HepG2 (cell line): ENCODE measurements around the gene GSTK1. TPM values are rescaled to one million over a fixed set of nuclear protein-coding genes. Genes with fewer than 3 reads are reported as not detected.
A peak's percentile ranks its signal among the peaks of the same experiment; 100 is the strongest.

Experiments
- ATAC-seq: fragments of 200-7000 bp; cut with Tn5 transposase; 3 replicates; pipeline ENCODE4 v1.9.1; 2020; ENCODE audit warnings: mild to moderate bottlenecking, moderate library complexity
- BruUV-seq: library from RNA; stranded (reverse); fragments of 400-500 nt; replicated peaks from 2 replicates; lab custom pipeline; 2021; lab: Mats Ljungman, UMichigan
- CTCF ChIA-PET: fragments of 300-600 bp; formaldehyde crosslinking; extraction: SDS; loops from one replicate; lab custom pipeline; 2021; ENCODE audit warnings: low total read pairs, inconsistent platforms, low intra/inter-chr PET ratio; lab: Yijun Ruan, JAX
- POLR2A ChIA-PET: fragments of 350-600 bp; sonication (Branson Sonifier 250); formaldehyde crosslinking; loops from one replicate; lab custom pipeline; 2020; ENCODE audit warnings: antibody characterized with exemption, inconsistent platforms; lab: Yijun Ruan, JAX
- DNase-seq: peaks from one replicate; pipeline ENCODE4 v3.0.0-alpha.2; 2015; ENCODE audit warnings: low spot score
- FAIRE-seq: peaks from 3 replicates; lab custom pipeline; 2011; peaks lifted over from hg19 to GRCh38; lab: Jason Lieb, UNC
- H2AFZ ChIP-seq: one replicate; pipeline ENCODE4 v1.6.1; 2011; ENCODE audit warnings: low read length, inconsistent platforms
- H3K27ac ChIP-seq: fragments of 300-600 bp; 3 replicates; pipeline ENCODE4 v1.8.0; 2011; ENCODE audit warnings: mixed run types, mild to moderate bottlenecking, mixed read lengths, low read length, inconsistent platforms; ENCODE audit not compliant: insufficient read depth; ENCODE audit errors: extremely low read length
- H3K27me3 ChIP-seq, 2 experiments: fragments of 200-600 bp in 1 of 2; 2 replicates in 1 of 2; 3 replicates in 1 of 2; pipeline versions ENCODE4 v1.6.0 to v1.8.0; 2011; ENCODE audit warnings: low read length in 2 of 2, mild to moderate bottlenecking in 2 of 2, moderate library complexity in 2 of 2, inconsistent platforms in 1 of 2; ENCODE audit not compliant: insufficient read depth in 2 of 2, control insufficient read depth in 1 of 2
- H3K36me3 ChIP-seq, 2 experiments: fragments of 200-600 bp in 1 of 2; replicated peaks in 1 of 2; 2 replicates in 1 of 2; 3 replicates in 1 of 2; pipeline versions ENCODE4 v1.5.1 to v1.8.0; 2011; ENCODE audit warnings: low read length in 2 of 2, inconsistent platforms in 1 of 2; ENCODE audit not compliant: insufficient read depth in 2 of 2, control insufficient read depth in 1 of 2
- H3K4me1 ChIP-seq: 2 replicates; pipeline ENCODE4 v1.5.1; 2012; ENCODE audit warnings: low read length, inconsistent platforms; ENCODE audit not compliant: insufficient read depth
- H3K4me2 ChIP-seq: 2 replicates; pipeline ENCODE4 v1.6.0; 2011; ENCODE audit warnings: low read depth, low read length, inconsistent platforms
- H3K4me3 ChIP-seq, 3 experiments: fragments of 200-600 bp in 1 of 3; sonication (generic), shearing (Covaris generic) in 1 of 3; replicated peaks in 1 of 3; 2 replicates each; pipeline ENCODE4 v1.5.1; 2011 to 2016; ENCODE audit warnings: low read length in 3 of 3, inconsistent platforms in 2 of 3, low read depth in 2 of 3, mild to moderate bottlenecking in 2 of 3, control low read depth in 1 of 3, mixed read lengths in 1 of 3; ENCODE audit not compliant: insufficient read depth in 1 of 3
- H3K79me2 ChIP-seq: one replicate; pipeline ENCODE4 v1.6.1; 2011; ENCODE audit warnings: low read length, inconsistent platforms; ENCODE audit not compliant: insufficient read depth
- H3K9ac ChIP-seq: 2 replicates; pipeline ENCODE4 v1.6.0; 2011; ENCODE audit warnings: mild to moderate bottlenecking, low read depth, low read length, inconsistent platforms; ENCODE audit not compliant: insufficient read depth
- H3K9me3 ChIP-seq: 2 replicates; pipeline ENCODE4 v1.5.1; 2012; ENCODE audit warnings: mild to moderate bottlenecking, low read length
- H4K20me1 ChIP-seq: 2 replicates; pipeline ENCODE4 v1.6.0; 2011; ENCODE audit warnings: inconsistent platforms, mild to moderate bottlenecking, low read length, moderate library complexity; ENCODE audit not compliant: insufficient read depth
- GTF3A ChIP-seq: sonication (generic); formaldehyde crosslinking; conservative IDR thresholded peaks from 2 replicates; pipeline ENCODE4 v1.4.0; 2020; ENCODE audit warnings: mild to moderate bottlenecking, missing genetic modification reagents
- MYNN ChIP-seq: sonication (generic); formaldehyde crosslinking; IDR thresholded peaks from 2 replicates; pipeline ENCODE4 v1.4.0; 2020; ENCODE audit warnings: mild to moderate bottlenecking, low read depth, missing genetic modification reagents
- NR1H2 ChIP-seq: sonication (generic); formaldehyde crosslinking; IDR thresholded peaks from 2 replicates; pipeline ENCODE4 v1.8.1; 2022; ENCODE audit warnings: low read depth, missing genetic modification reagents, borderline replicate concordance
- NR2F1 ChIP-seq, 2 experiments: fragments of 450-650 bp in 1 of 2; formaldehyde crosslinking in 1 of 2; IDR thresholded peaks; 2 replicates each; pipeline versions ENCODE4 v1.5.0 to v1.6.1; 2016 to 2020; ENCODE audit warnings: mild to moderate bottlenecking in 1 of 2, missing compliant biosample characterization in 1 of 2, missing genetic modification reagents in 1 of 2, moderate library complexity in 1 of 2
- PTBP1 ChIP-seq: fragments of 200-400 bp; formaldehyde crosslinking; IDR thresholded peaks from 2 replicates; pipeline ENCODE4 v1.6.1; 2018; ENCODE audit warnings: low read length, low read depth; ENCODE audit not compliant: poor library complexity, severe bottlenecking
- RFX5 ChIP-seq: IDR thresholded peaks from 2 replicates; pipeline ENCODE4 v1.6.1; 2011; ENCODE audit warnings: low read depth, low read length, improper control_type of control experiment
- RXRB ChIP-seq: IDR thresholded peaks from 2 replicates; pipeline ENCODE4 v1.6.1; 2016; ENCODE audit warnings: borderline replicate concordance, missing genetic modification reagents, missing compliant biosample characterization
- TBX3 ChIP-seq: fragments of 450-650 bp; IDR thresholded peaks from 2 replicates; pipeline ENCODE4 v1.6.1; 2017; ENCODE audit warnings: antibody characterized with exemption, mild to moderate bottlenecking, inconsistent platforms, borderline replicate concordance
- TCF7 ChIP-seq: sonication (generic); IDR thresholded peaks from 2 replicates; pipeline ENCODE4 v1.6.1; 2016; ENCODE audit warnings: antibody characterized with exemption, low read depth
- TEAD3 ChIP-seq: optimal IDR thresholded peaks from 2 replicates; pipeline ENCODE3; 2016; ENCODE audit warnings: borderline replicate concordance
- ZBTB38 ChIP-seq: sonication (generic); formaldehyde crosslinking; IDR thresholded peaks from 2 replicates; pipeline ENCODE4 v1.5.1; 2020; ENCODE audit warnings: mild to moderate bottlenecking, missing genetic modification reagents
- ZNF20 ChIP-seq: sonication (generic); formaldehyde crosslinking; IDR thresholded peaks from 2 replicates; pipeline ENCODE4 v1.4.0; 2020; ENCODE audit warnings: mild to moderate bottlenecking, moderate library complexity, missing genetic modification reagents
- ZNF225 ChIP-seq: sonication (generic); formaldehyde crosslinking; IDR thresholded peaks from 2 replicates; pipeline ENCODE4 v1.4.0; 2020; ENCODE audit warnings: mild to moderate bottlenecking, missing genetic modification reagents
- WGBS: methylation state at CpG from one replicate; pipeline ENCODE4 v1.1.6; 2017; ENCODE audit warnings: low lambda C conversion rate; 5-methylcytosine and 5-hydroxymethylcytosine counted together
- in situ Hi-C: cut with HindIII; loops from 2 replicates; pipeline ENCODE4 v1.10.0; 2017; ENCODE audit warnings: low pct_unique_long_range_greater_than_20kb; ENCODE audit not compliant: extremely low pct_ligation_motif_present
- intact Hi-C: fragments of 100-400 bp; cut with micrococcal nuclease; formaldehyde crosslinking; loops from one replicate; pipeline ENCODE4 v1.10.0; 2022; ENCODE audit not compliant: unreplicated experiment
- polyA plus RNA-seq, 8 experiments: library from polyadenylated mRNA; depleted of rRNA in 3 of 8; stranded (reverse) in 7 of 8; unstranded in 1 of 8; fragments of >200 nt; fragmentation: Illumina TruSeq in 4 of 8; extraction: Trizol in 4 of 8; gene quantifications; 2 replicates each; pipeline versions ENCODE4 v1.2.1 to v1.2.3, GENCODE V29; 2011 to 2016; ENCODE audit warnings: low read depth in 4 of 8, missing spikeins in 1 of 8, mixed read lengths in 1 of 8; ENCODE audit not compliant: insufficient read depth in 1 of 8
- total RNA-seq, 5 experiments: library from RNA; depleted of rRNA; stranded (reverse); fragments of >200 nt; fragmentation: Illumina TruSeq; extraction: Trizol; gene quantifications; 2 replicates each; pipeline ENCODE4 v1.2.3, GENCODE V29; 2016; ENCODE audit warnings: low read depth in 1 of 5
- TF ChIP-seq, protein P1 (sequence below): IDR thresholded peaks from 2 replicates; pipeline ENCODE4 v1.6.1; 2016; ENCODE audit warnings: missing biosample characterization, missing genetic modification reagents, low read depth
- TF ChIP-seq, protein P2 (sequence below): sonication (generic); formaldehyde crosslinking; IDR thresholded peaks from 2 replicates; pipeline ENCODE4 v1.4.0; 2020; ENCODE audit warnings: missing genetic modification reagents
- TF ChIP-seq, protein P3 (sequence below): sonication (generic); formaldehyde crosslinking; IDR thresholded peaks from 2 replicates; pipeline ENCODE4 v1.9.0; 2022; ENCODE audit warnings: low read depth, missing genetic modification reagents
- TF ChIP-seq, protein P4 (sequence below): conservative IDR thresholded peaks from 2 replicates; pipeline ENCODE4 v1.6.1; 2018; ENCODE audit warnings: missing genetic modification reagents

GSTK1 gene
- total and polyA plus RNA-seq, 2 of the 13 experiments (the other 11 are each of a cell fraction or from before 2014, with no cell fraction given) = 64.6 to 92.1 TPM

DNA sequence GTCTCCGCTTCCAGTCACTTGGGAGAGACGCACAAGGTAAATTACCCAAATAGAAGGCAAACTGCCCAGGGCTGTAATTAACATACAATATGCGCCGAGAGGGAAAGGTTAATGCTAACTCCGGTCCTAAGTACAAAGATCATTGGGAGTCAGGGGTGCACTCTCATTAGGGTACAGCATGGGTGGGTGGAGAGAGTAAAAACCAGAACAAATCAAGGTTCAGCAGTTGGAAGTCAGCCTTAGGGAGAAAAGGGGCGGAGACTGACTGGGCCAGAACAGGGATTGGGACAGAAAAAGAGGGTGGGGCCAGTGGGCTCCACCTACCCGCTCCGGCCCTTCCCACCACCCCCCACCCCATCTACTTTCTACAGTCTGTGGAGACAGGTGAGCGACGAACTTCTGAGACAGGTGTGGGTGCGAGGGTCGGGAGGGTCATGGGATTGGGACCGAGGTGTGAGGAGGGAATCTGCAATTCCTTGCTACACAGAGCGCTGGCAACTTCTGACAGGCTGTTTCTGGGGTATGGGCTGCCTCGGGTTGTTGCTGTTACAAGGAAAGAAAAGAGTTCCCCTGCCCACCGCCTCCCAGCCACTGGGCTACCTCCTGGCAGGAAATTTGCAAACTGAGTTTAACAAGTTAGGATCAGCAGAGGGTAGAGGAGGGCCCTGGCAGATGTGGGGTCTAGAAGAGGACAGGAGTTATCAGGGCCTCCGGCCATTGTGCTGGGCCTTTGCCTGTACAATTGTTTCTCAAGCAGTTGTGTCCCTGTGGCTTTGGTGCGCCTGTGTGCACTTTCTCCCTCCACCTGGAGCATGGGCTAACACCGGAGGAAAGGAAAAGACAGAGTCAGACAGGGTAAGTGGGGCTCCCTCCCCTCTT is 21.6 kb downstream of the GSTK1 start, which contains the start of gene TMEM139 (continued):
- TF ChIP-seq TCF7 = no peak
- TF ChIP-seq NR1H2 = no peak
- TF ChIP-seq, protein P1, sequence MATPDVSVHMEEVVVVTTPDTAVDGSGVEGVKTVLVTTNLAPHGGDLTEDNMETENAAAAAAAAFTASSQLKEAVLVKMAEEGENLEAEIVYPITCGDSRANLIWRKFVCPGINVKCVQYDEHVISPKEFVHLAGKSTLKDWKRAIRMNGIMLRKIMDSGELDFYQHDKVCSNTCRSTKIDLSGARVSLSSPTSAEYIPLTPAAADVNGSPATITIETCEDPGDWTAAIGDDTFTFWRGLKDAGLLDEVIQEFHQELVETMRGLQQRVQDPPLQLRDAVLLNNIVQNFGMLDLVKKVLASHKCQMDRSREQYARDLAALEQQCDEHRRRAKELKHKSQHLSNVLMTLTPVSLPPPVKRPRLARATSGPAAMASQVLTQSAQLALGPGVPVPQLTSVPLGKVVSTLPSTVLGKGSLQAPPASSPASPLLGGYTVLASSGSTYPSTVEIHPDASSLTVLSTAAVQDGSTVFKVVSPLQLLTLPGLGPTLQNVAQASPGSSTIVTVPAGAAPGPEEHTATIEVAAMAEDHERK (CRISPR knock-in tag) = no peak

DNA sequence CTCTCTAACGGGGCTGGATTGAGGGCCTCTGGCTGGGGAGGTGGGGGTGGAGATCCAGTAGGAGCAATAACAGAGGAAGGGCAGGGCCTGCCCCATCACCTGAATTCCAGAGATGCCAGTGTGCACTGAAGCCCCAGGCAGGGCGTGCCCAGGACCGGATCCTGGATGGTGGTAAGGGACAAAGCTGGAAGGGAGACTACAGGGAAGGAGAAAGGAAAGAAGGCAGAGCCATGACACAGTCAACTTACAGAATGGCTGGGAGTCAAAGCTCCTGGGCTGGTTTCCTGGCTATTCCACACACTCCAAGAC is 22.2 kb downstream of the GSTK1 start:
- H3K4me1 ChIP-seq = peaks cover 57% of the 10 kb centered on the region
- peak overlapping the region; percentile 77 for H3K27ac ChIP-seq
- intact Hi-C loops = loop anchor here (2.0 kb wide), 3 partner anchors 23 to 95 kb away; partner anchors contain the start of genes GSTK1 and ZYX
- BruUV-seq = no TSS peak
- no peaks in the 10 kb centered on the region; a peak in 1 of 5 replicates for H3K27me3 ChIP-seq
- ATAC-seq (peak; percentile 37), FAIRE-seq (no peak), DNase-seq (peak; percentile 30)
- H3K36me3 ChIP-seq = no peaks in the 10 kb centered on the region
- peak overlapping the region; percentile 98 for H3K4me2 ChIP-seq
- peaks cover 17% of the 10 kb centered on the region for H3K79me2 ChIP-seq
- 14% methylated on average over 3 of the region's 3 CpGs for WGBS
- CTCF ChIA-PET = no interaction called here
- H4K20me1 ChIP-seq = no peaks in the 10 kb centered on the region
- peak overlapping the region; percentile 76 for H3K9ac ChIP-seq
- peak overlapping the region; percentile 49 for H2AFZ ChIP-seq
- POLR2A ChIA-PET = interaction anchor here (1.1 kb wide), 1 partner anchor 22 kb away, joined by 8 read pairs; the partner anchor contains the start of gene GSTK1
- H3K9me3 ChIP-seq = no peaks in the 10 kb centered on the region
- in situ Hi-C loops = no loop called here
- peak overlapping the region; percentile 58 to 78 (median 60) for H3K4me3 ChIP-seq
- TF ChIP-seq TEAD3 (CRISPR knock-in tag) = peak; percentile 94
- TF ChIP-seq PTBP1 = no peak
- TF ChIP-seq, protein P2, sequence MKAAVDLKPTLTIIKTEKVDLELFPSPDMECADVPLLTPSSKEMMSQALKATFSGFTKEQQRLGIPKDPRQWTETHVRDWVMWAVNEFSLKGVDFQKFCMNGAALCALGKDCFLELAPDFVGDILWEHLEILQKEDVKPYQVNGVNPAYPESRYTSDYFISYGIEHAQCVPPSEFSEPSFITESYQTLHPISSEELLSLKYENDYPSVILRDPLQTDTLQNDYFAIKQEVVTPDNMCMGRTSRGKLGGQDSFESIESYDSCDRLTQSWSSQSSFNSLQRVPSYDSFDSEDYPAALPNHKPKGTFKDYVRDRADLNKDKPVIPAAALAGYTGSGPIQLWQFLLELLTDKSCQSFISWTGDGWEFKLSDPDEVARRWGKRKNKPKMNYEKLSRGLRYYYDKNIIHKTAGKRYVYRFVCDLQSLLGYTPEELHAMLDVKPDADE (CRISPR knock-in tag) = no peak
- TF ChIP-seq RFX5 = no peak
- TF ChIP-seq ZBTB38 (CRISPR knock-in tag) = 0 out of 2 replicates have a peak, but pooled peaks have one; percentile 4
- TF ChIP-seq, protein P3, sequence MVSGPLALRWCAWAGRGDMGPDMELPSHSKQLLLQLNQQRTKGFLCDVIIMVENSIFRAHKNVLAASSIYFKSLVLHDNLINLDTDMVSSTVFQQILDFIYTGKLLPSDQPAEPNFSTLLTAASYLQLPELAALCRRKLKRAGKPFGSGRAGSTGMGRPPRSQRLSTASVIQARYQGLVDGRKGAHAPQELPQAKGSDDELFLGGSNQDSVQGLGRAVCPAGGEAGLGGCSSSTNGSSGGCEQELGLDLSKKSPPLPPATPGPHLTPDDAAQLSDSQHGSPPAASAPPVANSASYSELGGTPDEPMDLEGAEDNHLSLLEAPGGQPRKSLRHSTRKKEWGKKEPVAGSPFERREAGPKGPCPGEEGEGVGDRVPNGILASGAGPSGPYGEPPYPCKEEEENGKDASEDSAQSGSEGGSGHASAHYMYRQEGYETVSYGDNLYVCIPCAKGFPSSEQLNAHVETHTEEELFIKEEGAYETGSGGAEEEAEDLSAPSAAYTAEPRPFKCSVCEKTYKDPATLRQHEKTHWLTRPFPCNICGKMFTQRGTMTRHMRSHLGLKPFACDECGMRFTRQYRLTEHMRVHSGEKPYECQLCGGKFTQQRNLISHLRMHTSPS (CRISPR knock-in tag) = peak; percentile 73; the same call in 1 of the 2 replicates
- TF ChIP-seq NR2F1 (CRISPR knock-in tag; IDR thresholded peaks at IDR 0.05) = no peak
- no peak for TF ChIP-seq GTF3A (CRISPR knock-in tag)
- TF ChIP-seq ZNF20 (CRISPR knock-in tag) = no peak
- TF ChIP-seq TBX3 = no peak
- no peak for TF ChIP-seq MYNN (CRISPR knock-in tag)
- TF ChIP-seq, protein P4, sequence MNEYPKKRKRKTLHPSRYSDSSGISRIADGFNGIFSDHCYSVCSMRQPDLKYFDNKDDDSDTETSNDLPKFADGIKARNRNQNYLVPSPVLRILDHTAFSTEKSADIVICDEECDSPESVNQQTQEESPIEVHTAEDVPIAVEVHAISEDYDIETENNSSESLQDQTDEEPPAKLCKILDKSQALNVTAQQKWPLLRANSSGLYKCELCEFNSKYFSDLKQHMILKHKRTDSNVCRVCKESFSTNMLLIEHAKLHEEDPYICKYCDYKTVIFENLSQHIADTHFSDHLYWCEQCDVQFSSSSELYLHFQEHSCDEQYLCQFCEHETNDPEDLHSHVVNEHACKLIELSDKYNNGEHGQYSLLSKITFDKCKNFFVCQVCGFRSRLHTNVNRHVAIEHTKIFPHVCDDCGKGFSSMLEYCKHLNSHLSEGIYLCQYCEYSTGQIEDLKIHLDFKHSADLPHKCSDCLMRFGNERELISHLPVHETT (CRISPR knock-in tag) = no peak
- TF ChIP-seq RXRB = peak; percentile 57; the same call in 1 of the 2 replicates
- no peak for TF ChIP-seq ZNF225 (CRISPR knock-in tag)
